ENCODE results near the gene TMEM63C.
A peak's percentile ranks its signal among the peaks of the same experiment; 100 is the strongest.

The TMEM63C gene

DNA sequence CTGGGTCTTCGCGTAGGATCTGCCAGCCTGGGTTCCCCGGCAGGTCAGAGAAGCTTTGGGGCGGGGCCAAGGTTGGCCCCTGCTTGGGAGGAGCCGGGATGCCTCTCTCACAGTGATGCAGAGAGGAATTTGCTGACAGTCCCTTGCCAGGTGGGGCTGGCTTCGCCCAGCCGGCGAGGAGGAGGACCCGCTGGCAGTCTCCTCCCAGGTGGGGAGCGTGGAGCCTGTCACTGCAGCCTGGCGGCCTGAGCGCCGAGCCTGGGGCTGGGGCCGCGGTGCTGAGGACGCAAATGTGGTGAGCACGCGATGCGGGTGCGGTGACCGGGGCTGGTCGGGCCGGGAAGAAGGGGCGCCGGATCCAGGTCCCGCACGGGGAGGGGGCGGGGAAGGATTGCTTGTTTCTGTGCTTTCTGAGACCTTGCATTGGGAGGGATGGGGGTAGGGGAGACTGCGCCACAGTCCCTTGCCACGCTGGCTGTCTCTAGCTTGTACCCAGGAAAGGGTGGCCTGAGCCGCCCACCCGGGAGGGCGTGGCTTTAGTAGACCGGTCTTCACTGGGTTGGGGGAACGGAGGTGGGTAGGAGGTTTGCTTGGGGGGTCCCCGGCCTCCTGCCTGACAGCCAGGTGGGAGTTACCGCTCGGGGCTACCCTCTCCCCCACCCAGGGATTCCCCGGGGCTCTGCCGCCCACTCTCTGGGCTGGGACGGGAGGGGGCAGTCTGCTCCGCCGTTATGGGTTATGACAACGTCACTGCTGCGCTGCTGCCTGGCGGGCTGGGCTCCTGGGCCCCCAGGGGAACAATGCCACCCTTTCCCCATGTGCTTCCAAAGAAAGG lies at the start of gene TMEM63C:
TMEM63C (plus strand) TSS at position 196 of the 835 bp plus-strand sequence. CDS start 37,016 bp downstream, outside the sequence.
- peak within 1 kb of the TSS; percentile 65 for H3K9ac ChIP-seq (ENCODE audit: low read length)
- no peaks in the 10 kb centered on the region for H3F3A ChIP-seq (ENCODE audit: insufficient read depth)
- TF ChIP-seq EZH2phosphoT487 (conservative IDR thresholded peaks at IDR 0.05; ENCODE audit: low read length) = no peak
- TF ChIP-seq CTCF (IDR thresholded peaks at IDR 0.05; ENCODE audit: insufficient read depth, low read length, poor library complexity, severe bottlenecking) = no peak

GRCh38 chr14:77131871-77132486 lies 49.6 kb upstream of the TMEM63C start:
- Histone ChIP-seq H3K4me3 (ENCODE audit: insufficient read depth, low read length, poor library complexity, severe bottlenecking) (no peak overlapping the region), H3K27ac (ENCODE audit: low read depth, low read length) (no peak overlapping the region), H3K27me3 (ENCODE audit: low read length) (no peaks in the 10 kb centered on the region), H3F3A (ENCODE audit: insufficient read depth) (no peaks in the 10 kb centered on the region), H4K20me1 (ENCODE audit: low read depth, low read length) (no peaks in the 10 kb centered on the region), H3K79me2 (ENCODE audit: insufficient read depth, low read length) (no peaks in the 10 kb centered on the region), H3K4me2 (ENCODE audit: low read depth, low read length, poor library complexity, severe bottlenecking) (no peak overlapping the region), H3K9me2 (replicated peaks; ENCODE audit: insufficient read depth, low read length) (no peaks in the 10 kb centered on the region), H3K9me3 (ENCODE audit: insufficient read depth, low read length) (no peaks in the 10 kb centered on the region), H3K36me3 (ENCODE audit: low read length) (no peaks in the 10 kb centered on the region), H2AFZ (ENCODE audit: low read depth, low read length, severe bottlenecking) (no peak overlapping the region), H3K9ac (ENCODE audit: low read length) (no peak overlapping the region)
- TF ChIP-seq CTCF (IDR thresholded peaks at IDR 0.05; ENCODE audit: insufficient read depth, low read length, poor library complexity, severe bottlenecking) = no peak
- no peak for TF ChIP-seq EZH2phosphoT487 (conservative IDR thresholded peaks at IDR 0.05; ENCODE audit: low read length)

More for the DNA sequence above, at the start of gene TMEM63C:
- H4K20me1 ChIP-seq (ENCODE audit: low read depth, low read length) = no peaks in the 10 kb centered on the region
- H3K9me2 ChIP-seq (replicated peaks; ENCODE audit: insufficient read depth, low read length) = no peaks in the 10 kb centered on the region
- H3K4me2 ChIP-seq (ENCODE audit: low read depth, low read length, poor library complexity, severe bottlenecking) = peak within 1 kb of the TSS; percentile 67
- no peaks in the 10 kb centered on the region for H3K9me3 ChIP-seq (ENCODE audit: insufficient read depth, low read length)
- H3K79me2 ChIP-seq (ENCODE audit: insufficient read depth, low read length) = no peaks in the 10 kb centered on the region
- peak within 1 kb of the TSS; percentile 85 for H2AFZ ChIP-seq (ENCODE audit: low read depth, low read length, severe bottlenecking)
- no peaks in the 10 kb centered on the region for H3K27me3 ChIP-seq (ENCODE audit: low read length)
- H3K36me3 ChIP-seq (ENCODE audit: low read length) = no peaks in the 10 kb centered on the region
- H3K27ac ChIP-seq (ENCODE audit: low read depth, low read length) = no peak within 1 kb of the TSS
- peak within 1 kb of the TSS; percentile 71 for H3K4me3 ChIP-seq (ENCODE audit: insufficient read depth, low read length, poor library complexity, severe bottlenecking)

DNA sequence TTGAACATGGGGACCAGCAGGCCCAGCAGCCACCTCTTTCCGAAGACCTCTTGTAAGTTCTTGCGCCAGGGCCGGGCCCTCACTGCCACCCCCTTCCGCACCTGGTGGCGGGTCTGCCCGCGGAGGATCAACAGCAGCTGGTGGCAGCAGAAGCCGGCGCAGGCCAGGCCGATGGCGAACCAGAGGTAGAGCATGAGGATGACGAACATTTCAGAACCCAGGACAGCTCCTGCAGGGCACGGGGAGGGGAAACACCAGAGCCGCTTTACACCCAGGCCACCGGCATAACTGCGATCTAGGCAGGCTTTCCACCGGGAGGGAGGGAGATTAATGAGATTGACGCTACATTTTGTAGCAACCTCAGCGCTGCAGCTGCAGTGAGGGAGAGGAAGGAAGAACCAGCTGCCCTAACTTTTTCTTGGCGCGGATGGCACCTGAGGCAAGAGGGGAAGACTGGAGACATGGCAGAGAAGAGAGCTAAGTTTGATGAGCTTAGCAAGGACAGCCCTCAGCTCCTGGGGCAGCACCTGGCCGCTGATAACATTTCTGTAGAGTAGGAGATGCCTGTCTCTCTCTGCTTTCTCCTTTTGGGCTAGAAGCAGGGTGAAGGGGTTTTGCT lies 47.8 kb upstream of the TMEM63C start:
- Histone ChIP-seq H3K9me2 (replicated peaks; ENCODE audit: insufficient read depth, low read length) (no peaks in the 10 kb centered on the region), H3K9me3 (ENCODE audit: insufficient read depth, low read length) (no peaks in the 10 kb centered on the region), H3K4me2 (ENCODE audit: low read depth, low read length, poor library complexity, severe bottlenecking) (no peak overlapping the region), H3K4me3 (ENCODE audit: insufficient read depth, low read length, poor library complexity, severe bottlenecking) (no peak overlapping the region), H3F3A (ENCODE audit: insufficient read depth) (no peaks in the 10 kb centered on the region), H3K36me3 (ENCODE audit: low read length) (no peaks in the 10 kb centered on the region), H3K9ac (ENCODE audit: low read length) (no peak overlapping the region), H3K27ac (ENCODE audit: low read depth, low read length) (no peak overlapping the region), H2AFZ (ENCODE audit: low read depth, low read length, severe bottlenecking) (no peak overlapping the region), H3K27me3 (ENCODE audit: low read length) (no peaks in the 10 kb centered on the region), H3K79me2 (ENCODE audit: insufficient read depth, low read length) (no peaks in the 10 kb centered on the region), H4K20me1 (ENCODE audit: low read depth, low read length) (no peaks in the 10 kb centered on the region)
- no peak for TF ChIP-seq CTCF (IDR thresholded peaks at IDR 0.05; ENCODE audit: insufficient read depth, low read length, poor library complexity, severe bottlenecking)
- no peak for TF ChIP-seq EZH2phosphoT487 (conservative IDR thresholded peaks at IDR 0.05; ENCODE audit: low read length)
